GM12878 (cell line): ENCODE data around the gene SMPD4.
"Not testable (repeated sequence)": the region's sequence is repeated elsewhere in the genome, so short reads cannot be mapped to it uniquely, and the experiment has no call there.

ENCODE experiments used
- CBX5 ChIP-seq: sonication (generic); IDR thresholded peaks from 2 replicates; pipeline ENCODE4 v1.6.1; 2016; ENCODE audit warnings: low read depth, moderate library complexity, mild to moderate bottlenecking, inconsistent platforms
- CREB1 ChIP-seq: IDR thresholded peaks from 2 replicates; pipeline ENCODE4 v1.6.1; 2012; ENCODE audit warnings: low read depth, mild to moderate bottlenecking, inconsistent platforms
- CREM ChIP-seq: IDR thresholded peaks from 2 replicates; pipeline ENCODE4 v1.6.1; 2014; ENCODE audit warnings: antibody characterized with exemption, low read depth
- CTCF ChIP-seq, 3 experiments: IDR thresholded peaks in 2 of 3; conservative IDR thresholded peaks in 1 of 3; 2 replicates each; pipeline ENCODE4 v1.5.1; 2011; ENCODE audit warnings: low read depth in 3 of 3, low read length in 3 of 3, mild to moderate bottlenecking in 3 of 3, control low read depth in 2 of 3, moderate library complexity in 2 of 3, inconsistent platforms in 1 of 3, mixed read lengths in 1 of 3; ENCODE audit not compliant: control insufficient read depth in 2 of 3, insufficient read depth in 1 of 3; ENCODE audit errors: extremely low read depth in 1 of 3
- EGR1 ChIP-seq, 2 experiments: IDR thresholded peaks; 1 replicate in 1 of 2; 2 replicates in 1 of 2; pipeline ENCODE4 v1.6.1; 2011 to 2012; ENCODE audit warnings: low read depth in 2 of 2, low read length in 2 of 2, borderline replicate concordance in 1 of 2, mild to moderate bottlenecking in 1 of 2, moderate library complexity in 1 of 2
- ETV6 ChIP-seq, 2 experiments: fragments of 450-650 bp in 1 of 2; IDR thresholded peaks in 1 of 2; conservative IDR thresholded peaks in 1 of 2; 2 replicates each; pipeline ENCODE4 v1.6.1; 2014; ENCODE audit warnings: antibody characterized with exemption in 1 of 2, borderline replicate concordance in 1 of 2, low read depth in 1 of 2, mild to moderate bottlenecking in 1 of 2, moderate library complexity in 1 of 2
- JUND ChIP-seq: IDR thresholded peaks from 2 replicates; pipeline ENCODE4 v1.6.1; 2012; ENCODE audit warnings: low read depth, mild to moderate bottlenecking, low read length, improper control_type of control experiment, moderate library complexity
- MAX ChIP-seq: IDR thresholded peaks from 2 replicates; pipeline ENCODE4 v1.6.1; 2012; ENCODE audit warnings: low read depth, low read length, improper control_type of control experiment
- RCOR1 ChIP-seq: conservative IDR thresholded peaks from 2 replicates; pipeline ENCODE4 v1.6.1; 2012; ENCODE audit warnings: low read depth, low read length, improper control_type of control experiment
- RFX5 ChIP-seq: IDR thresholded peaks from 2 replicates; pipeline ENCODE4 v1.6.1; 2011; ENCODE audit warnings: low read depth, low read length, improper control_type of control experiment
- SKIL ChIP-seq: fragments of 450-650 bp; IDR thresholded peaks from 2 replicates; pipeline ENCODE4 v1.6.1; 2017; ENCODE audit warnings: mild to moderate bottlenecking, low read depth, inconsistent platforms; ENCODE audit not compliant: poor library complexity, severe bottlenecking
- SPI1 ChIP-seq: IDR thresholded peaks from 2 replicates; pipeline ENCODE4 v1.6.1; 2011; ENCODE audit warnings: low read depth, mild to moderate bottlenecking, low read length, moderate library complexity, borderline replicate concordance; ENCODE audit not compliant: insufficient read depth
- SRF ChIP-seq, 2 experiments: IDR thresholded peaks; 2 replicates each; pipeline ENCODE4 v1.6.1; 2011; ENCODE audit warnings: low read depth in 2 of 2, low read length in 2 of 2, mild to moderate bottlenecking in 1 of 2, moderate library complexity in 1 of 2
- TF ChIP-seq, protein P1 (sequence below): IDR thresholded peaks from 2 replicates; pipeline ENCODE4 v1.6.1; 2012; ENCODE audit warnings: low read depth, low read length, improper control_type of control experiment

DNA sequence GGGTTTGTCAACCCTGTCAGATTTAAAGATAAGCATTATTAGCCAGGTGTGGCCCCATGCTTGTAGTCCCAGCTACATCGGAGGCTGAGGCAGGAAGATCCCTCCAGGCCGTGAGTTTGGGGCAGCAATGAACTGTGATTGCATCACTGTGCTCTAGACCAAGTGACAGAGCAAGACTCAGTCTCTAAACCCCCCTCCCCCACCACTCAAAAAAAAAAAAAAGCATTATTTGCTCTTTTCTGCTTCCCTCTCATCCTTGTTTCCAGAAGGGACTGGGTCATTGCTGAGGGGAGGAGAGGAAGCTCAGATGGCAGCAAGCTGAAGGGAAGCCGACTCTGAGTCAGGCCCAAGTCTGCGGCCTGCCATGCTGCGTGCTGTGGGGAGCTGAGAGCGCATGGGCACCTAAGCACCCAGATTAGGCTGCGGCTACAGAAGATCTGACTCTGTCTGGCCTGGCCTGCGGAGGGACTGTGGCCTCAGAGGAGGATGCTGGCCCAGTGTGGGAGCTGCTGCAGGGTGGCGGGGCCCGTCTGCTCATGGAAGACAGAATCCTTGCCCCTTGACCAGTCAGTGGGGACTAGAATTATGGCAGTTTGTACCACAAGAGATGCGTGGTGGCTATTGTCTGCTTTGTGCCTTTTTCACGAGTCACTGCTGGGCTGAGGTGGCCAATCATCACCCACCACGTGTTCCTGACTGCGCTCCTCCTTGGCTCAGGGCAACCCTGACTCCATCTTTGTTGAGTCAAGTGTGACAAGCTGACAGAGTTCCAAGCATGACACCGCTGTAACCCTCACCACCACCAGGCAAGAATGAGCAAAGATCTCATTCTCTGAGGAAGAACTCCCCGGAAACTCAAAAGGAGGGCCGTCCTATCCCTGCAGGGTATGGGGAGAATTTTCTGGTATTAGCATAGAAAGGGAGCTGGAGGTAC, 6.7 kb upstream of the SMPD4 start:
- not testable (repeated sequence) for TF ChIP-seq SRF (IDR thresholded peaks at IDR 0.05; ENCODE audit: low read depth in 2 of 2, low read length in 2 of 2); SPI1; ETV6 (conservative IDR thresholded peaks at IDR 0.05 in 1 of 2, IDR thresholded peaks at IDR 0.05 in 1 of 2; ENCODE audit: borderline replicate concordance in 1 of 2, low read depth in 1 of 2); CTCF (IDR thresholded peaks at IDR 0.05 in 2 of 3, conservative IDR thresholded peaks at IDR 0.05 in 1 of 3; ENCODE audit: control insufficient read depth in 2 of 3, extremely low read depth in 1 of 3, insufficient read depth in 1 of 3, low read depth in 3 of 3, low read length in 3 of 3); RFX5; CBX5; CREB1; MAX; SKIL; RCOR1; CREM; EGR1 (IDR thresholded peaks at IDR 0.05; ENCODE audit: borderline replicate concordance in 1 of 2, low read depth in 2 of 2, low read length in 2 of 2); JUND
- TF ChIP-seq, protein P1, sequence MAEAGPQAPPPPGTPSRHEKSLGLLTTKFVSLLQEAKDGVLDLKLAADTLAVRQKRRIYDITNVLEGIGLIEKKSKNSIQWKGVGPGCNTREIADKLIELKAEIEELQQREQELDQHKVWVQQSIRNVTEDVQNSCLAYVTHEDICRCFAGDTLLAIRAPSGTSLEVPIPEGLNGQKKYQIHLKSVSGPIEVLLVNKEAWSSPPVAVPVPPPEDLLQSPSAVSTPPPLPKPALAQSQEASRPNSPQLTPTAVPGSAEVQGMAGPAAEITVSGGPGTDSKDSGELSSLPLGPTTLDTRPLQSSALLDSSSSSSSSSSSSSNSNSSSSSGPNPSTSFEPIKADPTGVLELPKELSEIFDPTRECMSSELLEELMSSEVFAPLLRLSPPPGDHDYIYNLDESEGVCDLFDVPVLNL = not testable (repeated sequence)
